Esophagus muscularis mucosa (tissue), 4 donors: ENCODE data around the gene ITGA2. TPM values are rescaled to one million over a fixed set of nuclear protein-coding genes. Genes with fewer than 3 reads are reported as not detected.
A peak's percentile ranks its signal among the peaks of the same experiment; 100 is the strongest.

Experiments used
- DNase-seq: peaks from one replicate; pipeline ENCODE4 v3.0.0-alpha.2; 2017; ENCODE audit errors: extremely low spot score
- H3K27ac ChIP-seq, 4 donors: fragments of 200-600 bp; sonication (generic); replicated peaks in 1 of 4; 1 replicate in 3 of 4; 2 replicates in 1 of 4; pipeline ENCODE4 v1.5.1; 2016 to 2019; ENCODE audit warnings: mild to moderate bottlenecking in 1 of 4
- H3K27me3 ChIP-seq, 4 donors: fragments of 200-600 bp; sonication (generic); one replicate each; pipeline versions ENCODE4 v1.5.1 to v1.6.0; 2016 to 2019
- H3K36me3 ChIP-seq, 4 donors: fragments of 200-600 bp; sonication (generic); one replicate each; pipeline ENCODE4 v1.5.1; 2016 to 2019
- H3K4me1 ChIP-seq, 4 donors: fragments of 200-600 bp; sonication (generic); one replicate each; pipeline ENCODE4 v1.5.1; 2016 to 2019
- H3K4me3 ChIP-seq, 4 donors: fragments of 200-600 bp; sonication (generic); 1 replicate in 2 of 4; 2 replicates in 2 of 4; pipeline ENCODE4 v1.5.1; 2016 to 2019; ENCODE audit warnings: mild to moderate bottlenecking in 4 of 4, moderate library complexity in 1 of 4
- H3K9me3 ChIP-seq, 4 donors: fragments of 200-600 bp; sonication (generic); 1 replicate in 3 of 4; 2 replicates in 1 of 4; pipeline ENCODE4 v1.5.1; 2016 to 2019
- EP300 ChIP-seq: sonication (generic); formaldehyde crosslinking; IDR thresholded peaks from one replicate; pipeline ENCODE4 v1.6.1; 2017; ENCODE audit warnings: antibody characterized with exemption
- POLR2A ChIP-seq: fragments of 450-650 bp; IDR thresholded peaks from one replicate; pipeline ENCODE4 v1.6.1; 2017; ENCODE audit warnings: antibody characterized with exemption, moderate library complexity, mild to moderate bottlenecking, low read depth
- POLR2AphosphoS5 ChIP-seq, 2 donors: sonication (generic); formaldehyde crosslinking; IDR thresholded peaks; one replicate each; pipeline ENCODE4 v1.6.1; 2017; ENCODE audit warnings: antibody characterized with exemption in 2 of 2
- WGBS: methylation state at CpG from one replicate; pipeline ENCODE4 v1.1.5; 2018; 5-methylcytosine and 5-hydroxymethylcytosine counted together
- intact Hi-C: fragments of 100-400 bp; cut with DNase I; formaldehyde crosslinking; loops from one replicate; pipeline ENCODE4 v1.15.1; 2023
- total RNA-seq, 4 donors: library from RNA; depleted of rRNA; stranded (reverse); fragments of >200 nt; gene quantifications; one replicate each; pipeline versions ENCODE4 v1.1.0 to v1.2.1, GENCODE V29; 2016
- TF ChIP-seq, protein P1 (sequence below), 3 experiments: fragments of 200-600 bp in 2 of 3; fragments of 450-650 bp in 1 of 3; sonication (generic) in 2 of 3; IDR thresholded peaks; one replicate each; pipeline ENCODE4 v1.5.1; 2017 to 2019; ENCODE audit warnings: antibody characterized with exemption in 3 of 3, mild to moderate bottlenecking in 2 of 3, moderate library complexity in 1 of 3

Gene ITGA2
- total RNA-seq, 4 donors from 2014 or later, result 5.0 to 9.6 (median 7.8) TPM

GRCh38 chr5:53038196-53038847 lies 49.2 kb downstream of the ITGA2 start:
- intact Hi-C loops, result loop anchor here (10.0 kb wide), 1 partner anchor 56 kb away; no protein-coding TSS in a partner anchor
- Histone ChIP-seq H3K4me1 (peaks cover 16 to 19% (median 18%) of the 10 kb centered on the region in 4 donors), H3K27me3 (no peaks in the 10 kb centered on the region), H3K27ac (peak overlapping the region in 1 of 4 donors; percentile 50), H3K9me3 (no peaks in the 10 kb centered on the region), H3K4me3 (no peak overlapping the region), H3K36me3 (no peaks in the 10 kb centered on the region)
- TF ChIP-seq POLR2AphosphoS5 (IDR thresholded peaks at IDR 0.05) (no peak), EP300 (no peak), POLR2A (no peak)
- TF ChIP-seq, protein P1, sequence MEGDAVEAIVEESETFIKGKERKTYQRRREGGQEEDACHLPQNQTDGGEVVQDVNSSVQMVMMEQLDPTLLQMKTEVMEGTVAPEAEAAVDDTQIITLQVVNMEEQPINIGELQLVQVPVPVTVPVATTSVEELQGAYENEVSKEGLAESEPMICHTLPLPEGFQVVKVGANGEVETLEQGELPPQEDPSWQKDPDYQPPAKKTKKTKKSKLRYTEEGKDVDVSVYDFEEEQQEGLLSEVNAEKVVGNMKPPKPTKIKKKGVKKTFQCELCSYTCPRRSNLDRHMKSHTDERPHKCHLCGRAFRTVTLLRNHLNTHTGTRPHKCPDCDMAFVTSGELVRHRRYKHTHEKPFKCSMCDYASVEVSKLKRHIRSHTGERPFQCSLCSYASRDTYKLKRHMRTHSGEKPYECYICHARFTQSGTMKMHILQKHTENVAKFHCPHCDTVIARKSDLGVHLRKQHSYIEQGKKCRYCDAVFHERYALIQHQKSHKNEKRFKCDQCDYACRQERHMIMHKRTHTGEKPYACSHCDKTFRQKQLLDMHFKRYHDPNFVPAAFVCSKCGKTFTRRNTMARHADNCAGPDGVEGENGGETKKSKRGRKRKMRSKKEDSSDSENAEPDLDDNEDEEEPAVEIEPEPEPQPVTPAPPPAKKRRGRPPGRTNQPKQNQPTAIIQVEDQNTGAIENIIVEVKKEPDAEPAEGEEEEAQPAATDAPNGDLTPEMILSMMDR (IDR thresholded peaks at IDR 0.05), result no peak
- WGBS, result 82% methylated on average over 5 of the region's 5 CpGs
- DNase-seq, result no peak

DNA sequence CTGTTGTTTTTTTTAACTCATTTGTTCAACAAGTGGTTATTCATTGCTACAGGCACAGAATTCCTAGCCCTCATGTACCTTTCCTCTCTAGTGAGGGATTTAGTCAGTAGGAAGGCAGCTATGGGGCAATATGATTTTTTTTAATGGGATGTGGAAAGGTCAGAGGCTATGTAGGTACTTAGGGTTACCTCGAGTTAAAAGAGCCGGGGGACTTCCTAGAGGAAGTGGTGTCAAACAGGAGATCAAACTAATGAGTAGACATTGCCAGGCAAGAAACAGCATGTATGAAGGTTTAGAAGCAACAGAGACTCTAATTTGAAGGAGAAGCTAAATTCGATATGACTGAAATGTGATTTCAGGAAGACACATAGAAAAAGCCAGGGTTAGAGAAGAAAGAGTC lies 50.7 kb downstream of the ITGA2 start:
- 80% methylated on average over 3 of the region's 3 CpGs for WGBS
- Histone ChIP-seq H3K27me3 (no peaks in the 10 kb centered on the region), H3K4me1 (peaks cover 16 to 19% (median 18%) of the 10 kb centered on the region in 4 donors), H3K27ac (no peak overlapping the region), H3K4me3 (no peak overlapping the region), H3K9me3 (no peaks in the 10 kb centered on the region), H3K36me3 (no peaks in the 10 kb centered on the region)
- intact Hi-C loops, result loop anchor here (10.0 kb wide), 1 partner anchor 55 kb away; no protein-coding TSS in a partner anchor
- TF ChIP-seq EP300 (no peak), POLR2A (no peak), POLR2AphosphoS5 (IDR thresholded peaks at IDR 0.05) (no peak)
- TF ChIP-seq, protein P1 (IDR thresholded peaks at IDR 0.05), result no peak
- DNase-seq, result no peak

- no peaks in the 10 kb centered on the region for H3K27me3 ChIP-seq
- no peak overlapping the region for H3K27ac ChIP-seq
- DNase-seq, result no peak
- H3K4me3 ChIP-seq, result no peak overlapping the region
- WGBS, result 62% methylated on average over 4 of the region's 4 CpGs
- H3K4me1 ChIP-seq, result peaks cover 16 to 19% (median 18%) of the 10 kb centered on the region in 4 donors
- intact Hi-C loops, result no loop called here
- H3K36me3 ChIP-seq, result no peaks in the 10 kb centered on the region
- no peaks in the 10 kb centered on the region for H3K9me3 ChIP-seq
- no peak for TF ChIP-seq POLR2AphosphoS5 (IDR thresholded peaks at IDR 0.05)
- TF ChIP-seq POLR2A, result no peak
- TF ChIP-seq, protein P1 (IDR thresholded peaks at IDR 0.05), result no peak
- TF ChIP-seq EP300, result no peak
Measured at GRCh38 chr5:53041071-53041692, 52.0 kb downstream of the ITGA2 start.

GRCh38 chr5:53041740-53042139 lies 52.6 kb downstream of the ITGA2 start:
- intact Hi-C loops, result no loop called here
- 86% methylated on average over 1 of the region's 1 CpG for WGBS
- Histone ChIP-seq H3K9me3 (no peaks in the 10 kb centered on the region), H3K4me1 (peaks cover 16 to 19% (median 17%) of the 10 kb centered on the region in 4 donors), H3K36me3 (no peaks in the 10 kb centered on the region), H3K27ac (no peak overlapping the region), H3K27me3 (no peaks in the 10 kb centered on the region), H3K4me3 (no peak overlapping the region)
- no peak for TF ChIP-seq POLR2AphosphoS5 (IDR thresholded peaks at IDR 0.05)
- TF ChIP-seq EP300, result no peak
- no peak for TF ChIP-seq POLR2A
- TF ChIP-seq, protein P1 (IDR thresholded peaks at IDR 0.05), result no peak
- no peak for DNase-seq
